GM15510 (cell line): Measurements from ENCODE around the gene SNRNP40.

ENCODE experiments used
- POLR2A ChIP-seq: IDR thresholded peaks from 3 replicates; pipeline ENCODE4 v1.6.1; 2011; ENCODE audit warnings: borderline replicate concordance; ENCODE audit not compliant: insufficient read length; ENCODE audit errors: extremely low read depth

The SNRNP40 gene

GRCh38 chr1:31219489-31219888, 77.1 kb downstream of the SNRNP40 start:
- TF ChIP-seq POLR2A, result no peak

GRCh38 chr1:31218705-31219104, 77.9 kb downstream of the SNRNP40 start:
- TF ChIP-seq POLR2A, result no peak

GRCh38 chr1:31216016-31216415, 80.6 kb downstream of the SNRNP40 start:
- TF ChIP-seq POLR2A, result no peak

GRCh38 chr1:31215065-31215570, 81.5 kb downstream of the SNRNP40 start:
- TF ChIP-seq POLR2A, result no peak

- no peak for TF ChIP-seq POLR2A
Measured at GRCh38 chr1:31214316-31215064, 82.1 kb downstream of the SNRNP40 start.
